Endothelial cell of umbilical vein (primary cell): ENCODE results near the gene ANKRD28. TPM values are rescaled to one million over a fixed set of nuclear protein-coding genes. Genes with fewer than 3 reads are reported as not detected.

Experiments
- BruUV-seq: library from RNA; stranded (reverse); fragments of 400-500 nt; replicated peaks from 2 replicates; lab custom pipeline; 2021; lab: Mats Ljungman, UMichigan
- CTCF ChIA-PET: fragments of 300-600, 350-600 bp; sonication (Branson Sonifier 250); formaldehyde crosslinking; loops from one replicate; lab custom pipeline; 2021; ENCODE audit warnings: antibody characterized with exemption, inconsistent platforms; lab: Charles Lee
- POLR2A ChIA-PET: fragments of 300-600, 350-600 bp; sonication (Branson Sonifier 250); formaldehyde crosslinking; loops from one replicate; lab custom pipeline; 2021; ENCODE audit warnings: antibody characterized with exemption, inconsistent platforms; lab: Charles Lee
- DNase-seq: peaks from one replicate; pipeline ENCODE4 v3.0.0-alpha.2; 2011; ENCODE audit warnings: low read depth, low spot score
- FAIRE-seq: peaks from 2 replicates; lab custom pipeline; 2011; peaks lifted over from hg19 to GRCh38; lab: Jason Lieb, UNC
- H2AFZ ChIP-seq: 2 replicates; pipeline ENCODE4 v1.6.0; 2012; ENCODE audit warnings: low read depth, low read length, control low read depth, inconsistent platforms
- H3K27ac ChIP-seq: 2 replicates; pipeline ENCODE4 v1.5.1; 2011; ENCODE audit warnings: low read depth, mild to moderate bottlenecking, control low read depth, low read length, moderate library complexity; ENCODE audit not compliant: insufficient read depth
- H3K27me3 ChIP-seq, 2 experiments: 2 replicates each; pipeline versions ENCODE4 v1.6.0 to v1.6.1; 2011; ENCODE audit warnings: low read length in 2 of 2, mixed read lengths in 1 of 2; ENCODE audit not compliant: control insufficient read depth in 2 of 2, insufficient read depth in 2 of 2
- H3K36me3 ChIP-seq, 2 experiments: 2 replicates in 1 of 2; 3 replicates in 1 of 2; pipeline ENCODE4 v1.5.1; 2011; ENCODE audit warnings: low read length in 2 of 2, mild to moderate bottlenecking in 1 of 2, moderate library complexity in 1 of 2; ENCODE audit not compliant: control insufficient read depth in 2 of 2, insufficient read depth in 2 of 2; ENCODE audit errors: extremely low read depth in 1 of 2
- H3K4me1 ChIP-seq: 3 replicates; pipeline ENCODE4 v1.5.1; 2011; ENCODE audit warnings: mild to moderate bottlenecking, low read length; ENCODE audit not compliant: control insufficient read depth, insufficient read depth; ENCODE audit errors: extremely low read depth
- H3K4me2 ChIP-seq: 2 replicates; pipeline ENCODE4 v1.6.1; 2011; ENCODE audit warnings: low read length, control low read depth, mixed read lengths; ENCODE audit not compliant: insufficient read depth
- H3K4me3 ChIP-seq, 3 experiments: fragments of 200-600 bp in 1 of 3; sonication (generic), shearing (Covaris generic) in 1 of 3; replicated peaks in 1 of 3; 2 replicates each; pipeline ENCODE4 v1.5.1; 2011 to 2016; ENCODE audit warnings: control low read depth in 3 of 3, low read length in 3 of 3, mild to moderate bottlenecking in 2 of 3, inconsistent platforms in 1 of 3, low read depth in 1 of 3, moderate library complexity in 1 of 3; ENCODE audit not compliant: insufficient read depth in 1 of 3
- H3K79me2 ChIP-seq: 2 replicates; pipeline ENCODE4 v1.6.0; 2012; ENCODE audit warnings: low read length, inconsistent platforms; ENCODE audit not compliant: control insufficient read depth, insufficient read depth
- H3K9ac ChIP-seq: replicated peaks from 2 replicates; pipeline ENCODE3; 2011; ENCODE audit warnings: low read length, control low read depth; ENCODE audit not compliant: insufficient read depth; ENCODE audit errors: extremely low read depth
- H3K9me1 ChIP-seq: replicated peaks from 3 replicates; pipeline ENCODE4 v1.6.0; 2011; ENCODE audit warnings: mild to moderate bottlenecking, low read length; ENCODE audit not compliant: control insufficient read depth, insufficient read depth; ENCODE audit errors: extremely low read depth
- H3K9me3 ChIP-seq: replicated peaks from 2 replicates; pipeline ENCODE4 v1.5.1; 2012; ENCODE audit warnings: low read length, inconsistent platforms; ENCODE audit not compliant: control insufficient read depth, insufficient read depth
- H4K20me1 ChIP-seq: replicated peaks from 2 replicates; pipeline ENCODE3; 2011; ENCODE audit warnings: mild to moderate bottlenecking, low read length; ENCODE audit not compliant: control insufficient read depth, insufficient read depth; ENCODE audit errors: extremely low read depth
- CTCF ChIP-seq, 2 donors: IDR thresholded peaks; 1 replicate in 1 of 2; 2 replicates in 1 of 2; pipeline ENCODE4 v1.5.1; 2011; ENCODE audit warnings: low read length in 2 of 2, mild to moderate bottlenecking in 2 of 2, moderate library complexity in 2 of 2, control low read depth in 1 of 2, inconsistent platforms in 1 of 2, low read depth in 1 of 2; ENCODE audit not compliant: insufficient read depth in 1 of 2; ENCODE audit errors: extremely low read depth in 1 of 2
- FOS ChIP-seq: IDR thresholded peaks from 2 replicates; pipeline ENCODE4 v1.6.1; 2011; ENCODE audit warnings: mild to moderate bottlenecking, low read length, moderate library complexity, borderline replicate concordance; ENCODE audit not compliant: insufficient read depth
- GATA2 ChIP-seq: IDR thresholded peaks from 2 replicates; pipeline ENCODE4 v1.7.0; 2011; ENCODE audit warnings: low read depth, mild to moderate bottlenecking, moderate library complexity, mixed read lengths, low read length; ENCODE audit not compliant: insufficient read length, insufficient read depth
- MAX ChIP-seq: IDR thresholded peaks from 2 replicates; pipeline ENCODE4 v1.6.1; 2011; ENCODE audit not compliant: insufficient read depth, insufficient read length
- MYC ChIP-seq: IDR thresholded peaks from one replicate; pipeline ENCODE4 v1.6.1; 2011; ENCODE audit warnings: mild to moderate bottlenecking, low read depth, low read length
- POLR2A ChIP-seq: IDR thresholded peaks from 2 replicates; pipeline ENCODE4 v1.6.1; 2012; ENCODE audit warnings: low read depth, mild to moderate bottlenecking, control low read depth, low read length
- POLR2AphosphoS5 ChIP-seq: IDR thresholded peaks from 2 replicates; pipeline ENCODE4 v1.6.1; 2012; ENCODE audit warnings: low read depth, mild to moderate bottlenecking, control low read depth, low read length, moderate library complexity; ENCODE audit not compliant: insufficient read depth
- dilution Hi-C: fragments of 300-500 bp; cut with MboI; formaldehyde crosslinking; loops from one replicate; pipeline ENCODE4 v1.15.0; 2019; ENCODE audit warnings: low sequenced_read_pairs; ENCODE audit not compliant: extremely low pct_ligation_motif_present
- intact Hi-C: fragments of 100-400 bp; cut with micrococcal nuclease; formaldehyde crosslinking; loops from one replicate; pipeline ENCODE4 v1.10.0; 2022
- polyA plus RNA-seq, 4 experiments: library from polyadenylated mRNA; depleted of rRNA in 3 of 4; stranded (reverse) in 3 of 4; unstranded in 1 of 4; fragments of >200 nt; gene quantifications; 2 replicates each; pipeline versions ENCODE4 v1.2.1 to v1.2.3, GENCODE V29; 2011 to 2012; ENCODE audit warnings: missing spikeins in 1 of 4
- total RNA-seq: library from RNA; stranded (reverse); gene quantifications from 2 replicates; pipeline ENCODE4 v1.2.3, GENCODE V29; 2021

Gene ANKRD28
- total and polyA plus RNA-seq, 2 donors (not counting 3 experiments of a cell fraction or from before 2014, with no cell fraction given): 36.7 to 97.3 TPM

- Histone ChIP-seq H3K9me3 (no peaks in the 10 kb centered on the region), H3K4me1 (no peaks in the 10 kb centered on the region), H3K9ac (no peak overlapping the region), H3K4me3 (no peak overlapping the region), H2AFZ (no peak overlapping the region), H3K79me2 (no peaks in the 10 kb centered on the region), H3K27ac (no peak overlapping the region), H3K27me3 (no peaks in the 10 kb centered on the region), H4K20me1 (no peaks in the 10 kb centered on the region), H3K4me2 (no peak overlapping the region), H3K36me3 (peaks cover 5 to 10% of the 10 kb centered on the region in 2 experiments), H3K9me1 (no peaks in the 10 kb centered on the region)
- ChIA-PET POLR2A (no interaction called here), CTCF (interaction anchor here (1.0 to 1.4 kb wide), 2 partner anchors 14 to 92 kb away, joined by 3 to 4 read pairs; no protein-coding TSS in a partner anchor)
- dilution Hi-C loops (no loop called here), intact Hi-C loops (no loop called here)
- no peak for FAIRE-seq
- BruUV-seq: no TSS peak
- TF ChIP-seq MYC: no peak
- no peak for TF ChIP-seq GATA2
- no peak for TF ChIP-seq FOS
- TF ChIP-seq CTCF (IDR thresholded peaks at IDR 0.05; ENCODE audit: extremely low read depth in 1 of 2, insufficient read depth in 1 of 2, low read depth in 1 of 2, low read length in 2 of 2): no peak
- TF ChIP-seq POLR2AphosphoS5: no peak
- TF ChIP-seq POLR2A: no peak
- TF ChIP-seq MAX: no peak
- DNase-seq: no peak
Observed at GRCh38 chr3:15722877-15723623, 74.7 kb downstream of the ANKRD28 start.
